H1 (cell line): ENCODE results near the gene UBTD1. TPM values are rescaled to one million over a fixed set of nuclear protein-coding genes. Genes with fewer than 3 reads are reported as not detected.

Source experiments
- CTCF ChIA-PET: fragments of 300-600 bp; sonication (Branson Sonifier 250); formaldehyde crosslinking; loops from one replicate; lab custom pipeline; 2021; ENCODE audit not compliant: partially characterized antibody; lab: Charles Lee
- POLR2A ChIA-PET: fragments of 300-600 bp; sonication (Branson Sonifier 250); formaldehyde crosslinking; loops from one replicate; lab custom pipeline; 2021; ENCODE audit warnings: inconsistent platforms; ENCODE audit not compliant: partially characterized antibody; lab: Charles Lee
- DNase-seq, 2 experiments: peaks; one replicate each; pipeline versions ENCODE4 v3.0.0 to v3.0.0-alpha.2; 2010 to 2022; ENCODE audit warnings: low spot score in 2 of 2, low read depth in 1 of 2, mixed read lengths in 1 of 2
- FAIRE-seq: peaks from 2 replicates; lab custom pipeline; 2011; peaks lifted over from hg19 to GRCh38; lab: Jason Lieb, UNC
- H2AFZ ChIP-seq: 2 replicates; pipeline ENCODE4 v1.8.1; 2012; ENCODE audit warnings: low read length, inconsistent platforms
- H2AK5ac ChIP-seq: 2 replicates; pipeline ENCODE4 v1.6.1; 2013; ENCODE audit warnings: low read depth, low read length
- H2BK120ac ChIP-seq: replicated peaks from 2 replicates; pipeline ENCODE3; 2013; ENCODE audit warnings: low read depth, low read length, inconsistent platforms
- H2BK12ac ChIP-seq: 2 replicates; pipeline ENCODE4 v1.6.1; 2013; ENCODE audit warnings: low read depth, low read length
- H2BK15ac ChIP-seq: 2 replicates; pipeline ENCODE4 v1.6.1; 2013; ENCODE audit warnings: low read length
- H2BK20ac ChIP-seq: 2 replicates; pipeline ENCODE4 v1.6.1; 2013; ENCODE audit warnings: low read length
- H2BK5ac ChIP-seq: 2 replicates; pipeline ENCODE4 v1.6.1; 2013; ENCODE audit warnings: low read depth, low read length
- H3K14ac ChIP-seq: 2 replicates; pipeline ENCODE4 v1.6.1; 2013; ENCODE audit warnings: inconsistent platforms; ENCODE audit not compliant: insufficient read length
- H3K18ac ChIP-seq: 2 replicates; pipeline ENCODE4 v1.6.1; 2013; ENCODE audit warnings: low read length; ENCODE audit errors: extremely low read depth
- H3K23ac ChIP-seq: 2 replicates; pipeline ENCODE4 v1.6.1; 2013; ENCODE audit warnings: inconsistent platforms; ENCODE audit not compliant: insufficient read length
- H3K23me2 ChIP-seq: 2 replicates; pipeline ENCODE4 v1.6.1; 2013; ENCODE audit warnings: low read depth, low read length
- H3K27ac ChIP-seq: 2 replicates; pipeline ENCODE4 v1.6.1; 2011; ENCODE audit warnings: low read depth, low read length, inconsistent platforms
- H3K27me3 ChIP-seq, 4 experiments: replicated peaks in 1 of 4; 1 replicate in 1 of 4; 2 replicates in 3 of 4; pipeline versions ENCODE4 v1.6.1 to v1.8.1; 2011 to 2013; ENCODE audit warnings: low read length in 3 of 4, mild to moderate bottlenecking in 3 of 4, inconsistent platforms in 2 of 4, mixed read lengths in 2 of 4, moderate library complexity in 1 of 4; ENCODE audit not compliant: control insufficient read depth in 3 of 4, insufficient read depth in 3 of 4; ENCODE audit errors: extremely low read depth in 1 of 4
- H3K36me3 ChIP-seq, 4 experiments: 2 replicates each; pipeline versions ENCODE4 v1.6.1 to v1.8.1; 2011 to 2013; ENCODE audit warnings: mild to moderate bottlenecking in 4 of 4, low read length in 3 of 4, moderate library complexity in 2 of 4, control low read depth in 1 of 4, inconsistent platforms in 1 of 4; ENCODE audit not compliant: insufficient read depth in 4 of 4, control insufficient read depth in 2 of 4
- H3K4ac ChIP-seq: replicated peaks from 2 replicates; pipeline ENCODE3; 2013; ENCODE audit warnings: low read length, low read depth, mixed read lengths, inconsistent platforms; ENCODE audit not compliant: insufficient read length
- H3K4me1 ChIP-seq, 4 experiments: replicated peaks in 1 of 4; 1 replicate in 1 of 4; 2 replicates in 3 of 4; pipeline versions ENCODE4 v1.6.1 to v1.8.1; 2011 to 2013; ENCODE audit warnings: low read length in 3 of 4, inconsistent platforms in 2 of 4, mixed read lengths in 1 of 4; ENCODE audit not compliant: insufficient read depth in 4 of 4, control insufficient read depth in 3 of 4
- H3K4me2 ChIP-seq, 2 experiments: 2 replicates each; pipeline versions ENCODE4 v1.6.1 to v1.8.1; 2011 to 2013; ENCODE audit warnings: low read depth in 2 of 2, low read length in 2 of 2, control low read depth in 1 of 2, inconsistent platforms in 1 of 2, mild to moderate bottlenecking in 1 of 2; ENCODE audit not compliant: insufficient read depth in 1 of 2
- H3K4me3 ChIP-seq, 4 experiments: fragments of 200-600, 300-600 bp in 1 of 4; sonication (generic), shearing (Covaris generic), sonication (Bioruptor Twin) in 1 of 4; 2 replicates each; pipeline versions ENCODE4 v1.5.1 to v1.8.1; 2011 to 2016; ENCODE audit warnings: low read length in 4 of 4, low read depth in 3 of 4, control low read depth in 2 of 4, inconsistent platforms in 2 of 4, mild to moderate bottlenecking in 2 of 4, mixed read lengths in 1 of 4, moderate library complexity in 1 of 4; ENCODE audit not compliant: insufficient read depth in 2 of 4; ENCODE audit errors: extremely low read depth in 1 of 4
- H3K56ac ChIP-seq: replicated peaks from 2 replicates; pipeline ENCODE3; 2013; ENCODE audit warnings: low read depth, mild to moderate bottlenecking, mixed read lengths, low read length, inconsistent platforms; ENCODE audit not compliant: insufficient read length
- H3K79me1 ChIP-seq: 2 replicates; pipeline ENCODE4 v1.6.1; 2013; ENCODE audit warnings: low read depth, low read length, control low read depth
- H3K79me2 ChIP-seq, 2 experiments: 2 replicates each; pipeline versions ENCODE4 v1.6.1 to v1.8.1; 2012 to 2013; ENCODE audit warnings: low read length in 2 of 2, mild to moderate bottlenecking in 2 of 2, inconsistent platforms in 1 of 2; ENCODE audit not compliant: insufficient read depth in 2 of 2, control insufficient read depth in 1 of 2
- H3K9ac ChIP-seq, 4 experiments: replicated peaks in 1 of 4; 1 replicate in 1 of 4; 2 replicates in 3 of 4; pipeline versions ENCODE4 v1.6.1 to v1.8.1; 2011 to 2013; ENCODE audit warnings: low read depth in 3 of 4, low read length in 3 of 4, control low read depth in 2 of 4, mild to moderate bottlenecking in 2 of 4, moderate library complexity in 2 of 4, inconsistent platforms in 1 of 4; ENCODE audit errors: extremely low read depth in 1 of 4
- H3K9me3 ChIP-seq, 2 experiments: 2 replicates each; pipeline versions ENCODE4 v1.6.1 to v1.8.1; 2012 to 2013; ENCODE audit warnings: mild to moderate bottlenecking in 2 of 2, moderate library complexity in 2 of 2, control low read depth in 1 of 2, inconsistent platforms in 1 of 2, low read depth in 1 of 2, low read length in 1 of 2, mixed read lengths in 1 of 2; ENCODE audit not compliant: insufficient read depth in 2 of 2
- H4K20me1 ChIP-seq, 2 experiments: replicated peaks in 1 of 2; 2 replicates each; pipeline versions ENCODE3 to v1.8.1; 2011 to 2013; ENCODE audit warnings: inconsistent platforms in 2 of 2, low read length in 2 of 2, mild to moderate bottlenecking in 1 of 2; ENCODE audit not compliant: insufficient read depth in 2 of 2, control insufficient read depth in 1 of 2
- H4K5ac ChIP-seq: 2 replicates; pipeline ENCODE4 v1.6.1; 2013; ENCODE audit warnings: low read length, low read depth, mixed read lengths, inconsistent platforms; ENCODE audit not compliant: insufficient read length
- H4K8ac ChIP-seq: 2 replicates; pipeline ENCODE4 v1.8.0; 2013; ENCODE audit warnings: mild to moderate bottlenecking, moderate library complexity, low read length, inconsistent platforms; ENCODE audit not compliant: insufficient read depth; ENCODE audit errors: extremely low read depth
- H4K91ac ChIP-seq: replicated peaks from 2 replicates; pipeline ENCODE3; 2013; ENCODE audit warnings: low read length, mixed read lengths, inconsistent platforms; ENCODE audit not compliant: insufficient read length
- BCL11A ChIP-seq, 2 experiments: IDR thresholded peaks; one replicate each; pipeline ENCODE4 v1.6.1; 2011; ENCODE audit warnings: low read depth in 2 of 2, low read length in 2 of 2, mild to moderate bottlenecking in 2 of 2
- CBX5 ChIP-seq: fragments of 300-800, 300-1000 bp; sonication (generic); IDR thresholded peaks from 2 replicates; pipeline ENCODE4 v1.7.1; 2016; ENCODE audit warnings: antibody characterized with exemption, low read length, low read depth
- CHD2 ChIP-seq: IDR thresholded peaks from 2 replicates; pipeline ENCODE4 v1.6.1; 2012; ENCODE audit warnings: low read length, improper control_type of control experiment
- KDM5A ChIP-seq: fragments of 200-600 bp; IDR thresholded peaks from 2 replicates; pipeline ENCODE4 v1.7.1; 2012; ENCODE audit warnings: mild to moderate bottlenecking, low read length, inconsistent platforms, mixed read lengths
- POLR2AphosphoS5 ChIP-seq: IDR thresholded peaks from 2 replicates; pipeline ENCODE4 v1.6.1; 2011; ENCODE audit warnings: low read depth, low read length
- SP4 ChIP-seq: IDR thresholded peaks from 2 replicates; pipeline ENCODE4 v1.6.1; 2012; ENCODE audit warnings: low read length, inconsistent platforms
- TBP ChIP-seq: IDR thresholded peaks from 2 replicates; pipeline ENCODE4 v1.6.1; 2011; ENCODE audit warnings: low read depth, low read length, improper control_type of control experiment
- WGBS, 2 experiments: shearing (Covaris generic) in 1 of 2; methylation state at CpG; one replicate each; pipeline versions ENCODE4 v1.1.6 to v1.1.7; 2013 to 2015; ENCODE audit warnings: low lambda C conversion rate in 2 of 2, mixed read lengths in 2 of 2, inconsistent platforms in 1 of 2, low coverage in 1 of 2, missing lambda C conversion rate in 1 of 2; ENCODE audit not compliant: insufficient replicate concordance in 2 of 2, insufficient coverage in 1 of 2, insufficient read length in 1 of 2; ENCODE audit errors: extremely low coverage in 1 of 2, missing lambda C conversion rate in 1 of 2; 5-methylcytosine and 5-hydroxymethylcytosine counted together
- polyA plus RNA-seq, 7 experiments: library from polyadenylated mRNA; depleted of rRNA in 3 of 7; stranded (reverse) in 5 of 7; unstranded in 2 of 7; fragments of >200 nt in 5 of 7; fragments of 200-250 nt in 2 of 7; gene quantifications; 1 replicate in 5 of 7; 2 replicates in 1 of 7; 4 replicates in 1 of 7; pipeline versions ENCODE4 v1.2.1 to v1.2.3, GENCODE V29; 2011 to 2013; ENCODE audit warnings: missing spikeins in 2 of 7, mixed read lengths in 2 of 7
- total RNA-seq: library from RNA; stranded (reverse); fragmentation: NEBNext Ultra II Directional; extraction: Animal tissue kit (Norgen Biotek cat#: 25700); gene quantifications from 2 replicates; pipeline ENCODE4 v1.2.1, GENCODE V29; 2021
- TF ChIP-seq, protein P1 (sequence below): IDR thresholded peaks from 2 replicates; pipeline ENCODE4 v1.6.1; 2011; ENCODE audit warnings: low read length, improper control_type of control experiment

The UBTD1 gene
- total and polyA plus RNA-seq, 2 of the 8 experiments (the other 6 are each of a cell fraction or from before 2014, with no cell fraction given): 22.3 to 36.2 TPM

DNA sequence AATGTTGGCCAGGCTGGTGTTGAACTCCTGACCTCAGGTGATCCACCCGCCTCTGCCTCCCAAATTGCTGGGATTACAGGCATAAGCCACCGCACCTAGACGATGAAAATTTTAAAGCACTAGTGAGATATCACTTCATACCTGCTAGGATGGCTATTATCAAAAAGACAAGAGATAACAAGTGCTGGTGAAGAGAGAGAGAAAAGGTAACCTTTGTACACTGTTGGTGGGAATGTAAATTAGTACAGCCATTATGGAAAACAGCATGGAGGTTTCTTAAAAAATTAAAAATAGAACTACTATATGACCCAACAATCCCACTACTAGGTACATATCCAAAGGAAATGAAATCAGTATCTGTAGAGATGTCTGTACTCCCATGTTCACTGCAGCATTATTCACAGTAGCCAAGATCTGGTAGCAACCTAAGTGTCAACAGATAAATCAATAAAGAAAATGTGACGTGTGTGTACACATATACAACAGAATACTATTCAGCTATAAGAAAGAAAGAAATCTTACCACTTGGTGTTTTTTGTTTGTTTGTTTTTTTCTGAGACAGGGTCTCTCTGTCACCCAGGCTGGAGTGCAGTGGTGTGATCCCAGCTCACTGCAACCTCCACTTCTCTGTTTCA is 13.0 kb upstream of the UBTD1 start:
- H3K27ac ChIP-seq: no peak overlapping the region
- no peak overlapping the region for H3K14ac ChIP-seq
- peaks cover 5 to 8% of the 10 kb centered on the region in 2 experiments for H4K20me1 ChIP-seq
- peaks cover 0 to 8% (median 2%) of the 10 kb centered on the region in 4 experiments; a peak in 3 of 7 replicates for H3K4me1 ChIP-seq
- peaks cover 8% of the 10 kb centered on the region for H3K79me1 ChIP-seq
- no peak overlapping the region for H2BK12ac ChIP-seq
- H3K79me2 ChIP-seq: peaks cover 3 to 64% of the 10 kb centered on the region in 2 experiments; a peak in 3 of 4 replicates
- no peak overlapping the region for H2AFZ ChIP-seq
- H4K5ac ChIP-seq: no peak overlapping the region
- H2BK120ac ChIP-seq: no peak overlapping the region
- H3K23ac ChIP-seq: no peak overlapping the region
- H3K4me2 ChIP-seq: no peak overlapping the region
- no peak overlapping the region for H4K8ac ChIP-seq
- H3K4me3 ChIP-seq: no peak overlapping the region
- H3K27me3 ChIP-seq: no peaks in the 10 kb centered on the region
- ChIA-PET POLR2A (interaction anchor here (1.1 to 1.5 kb wide), 2 partner anchors 13 kb away, joined by 4 to 7 read pairs; partner anchors contain the start of gene UBTD1), CTCF (interaction anchor here (1.0 kb wide), 1 partner anchor 22 kb away, joined by 4 read pairs; no protein-coding TSS in a partner anchor)
- 94% methylated on average over 4 of the region's 4 CpGs; no CpG with 5 or more reads in 1 of the 2 experiments for WGBS, 2 experiments
- H3K23me2 ChIP-seq: no peaks in the 10 kb centered on the region
- H3K9ac ChIP-seq: no peak overlapping the region
- no peak overlapping the region for H2BK5ac ChIP-seq
- no peak overlapping the region for H2BK20ac ChIP-seq
- H4K91ac ChIP-seq: no peak overlapping the region
- H3K9me3 ChIP-seq: no peaks in the 10 kb centered on the region
- TF ChIP-seq CBX5: no peak
- TF ChIP-seq TBP: no peak
- TF ChIP-seq POLR2AphosphoS5: no peak
- TF ChIP-seq KDM5A: no peak
- TF ChIP-seq, protein P1, sequence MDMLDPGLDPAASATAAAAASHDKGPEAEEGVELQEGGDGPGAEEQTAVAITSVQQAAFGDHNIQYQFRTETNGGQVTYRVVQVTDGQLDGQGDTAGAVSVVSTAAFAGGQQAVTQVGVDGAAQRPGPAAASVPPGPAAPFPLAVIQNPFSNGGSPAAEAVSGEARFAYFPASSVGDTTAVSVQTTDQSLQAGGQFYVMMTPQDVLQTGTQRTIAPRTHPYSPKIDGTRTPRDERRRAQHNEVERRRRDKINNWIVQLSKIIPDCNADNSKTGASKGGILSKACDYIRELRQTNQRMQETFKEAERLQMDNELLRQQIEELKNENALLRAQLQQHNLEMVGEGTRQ: no peak
- TF ChIP-seq BCL11A (IDR thresholded peaks at IDR 0.05; ENCODE audit: low read depth in 2 of 2, low read length in 2 of 2): no peak
- no peak for TF ChIP-seq SP4
- TF ChIP-seq CHD2: no peak
- H3K56ac ChIP-seq: no peak overlapping the region
- peaks cover 0 to 11% (median 2%) of the 10 kb centered on the region in 4 experiments; a peak in 2 of 8 replicates for H3K36me3 ChIP-seq
- no peak for FAIRE-seq
- no peak for DNase-seq
- H3K18ac ChIP-seq: no peak overlapping the region
- H2BK15ac ChIP-seq: no peak overlapping the region
- no peak overlapping the region for H3K4ac ChIP-seq
- no peak overlapping the region for H2AK5ac ChIP-seq
